H1 (cell line): ENCODE data around the gene CEP128.

ENCODE experiments used
- CHD1 ChIP-seq: IDR thresholded peaks from 2 replicates; pipeline ENCODE4 v1.6.1; 2012; ENCODE audit warnings: low read depth, low read length, improper control_type of control experiment
- CTCF ChIP-seq, 3 experiments: IDR thresholded peaks; 1 replicate in 2 of 3; 2 replicates in 1 of 3; pipeline versions ENCODE4 v1.5.1 to v1.6.1; 2011; ENCODE audit warnings: low read length in 3 of 3, mild to moderate bottlenecking in 3 of 3, inconsistent platforms in 2 of 3, low read depth in 1 of 3, moderate library complexity in 1 of 3; ENCODE audit not compliant: insufficient read depth in 1 of 3; ENCODE audit errors: control extremely low read depth in 1 of 3
- E2F6 ChIP-seq: IDR thresholded peaks from 2 replicates; pipeline ENCODE4 v1.6.1; 2012; ENCODE audit warnings: inconsistent platforms
- EGR1 ChIP-seq: IDR thresholded peaks from 2 replicates; pipeline ENCODE4 v1.6.1; 2011; ENCODE audit warnings: low read depth, low read length, borderline replicate concordance
- POLR2A ChIP-seq, 2 experiments: IDR thresholded peaks; 1 replicate in 1 of 2; 2 replicates in 1 of 2; pipeline ENCODE4 v1.6.1; 2011; ENCODE audit warnings: low read depth in 2 of 2, low read length in 2 of 2, mild to moderate bottlenecking in 2 of 2; ENCODE audit errors: control extremely low read depth in 1 of 2
- RBBP5 ChIP-seq: IDR thresholded peaks from 2 replicates; pipeline ENCODE4 v1.7.1; 2012; ENCODE audit warnings: low read depth, mild to moderate bottlenecking, inconsistent platforms, low read length, moderate library complexity, borderline replicate concordance
- USF2 ChIP-seq: IDR thresholded peaks from 2 replicates; pipeline ENCODE4 v1.6.1; 2011; ENCODE audit warnings: low read length, improper control_type of control experiment
- ZNF274 ChIP-seq: IDR thresholded peaks from 2 replicates; pipeline ENCODE4 v1.7.0; 2012; ENCODE audit warnings: low read length, borderline replicate concordance; ENCODE audit errors: extremely low read depth

GRCh38 chr14:80901260-80901659, 40.3 kb downstream of the CEP128 start:
- TF ChIP-seq CTCF (IDR thresholded peaks at IDR 0.05; ENCODE audit: control extremely low read depth in 1 of 3, insufficient read depth in 1 of 3, low read depth in 1 of 3, low read length in 3 of 3): no peak
- TF ChIP-seq ZNF274: no peak
- TF ChIP-seq POLR2A (IDR thresholded peaks at IDR 0.05; ENCODE audit: control extremely low read depth in 1 of 2, low read depth in 2 of 2, low read length in 2 of 2): no peak
- TF ChIP-seq USF2: no peak
- no peak for TF ChIP-seq CHD1
- no peak for TF ChIP-seq EGR1
- TF ChIP-seq E2F6: no peak
- no peak for TF ChIP-seq RBBP5
